T-cell (primary cell): ENCODE data around the gene PDYN. TPM values are rescaled to one million over a fixed set of nuclear protein-coding genes. Genes with fewer than 3 reads are reported as not detected.

Experiments
- ATAC-seq, 4 experiments: fragments of 200-7000 bp in 3 of 4; fragments of 150-1000 bp in 1 of 4; cut with Tn5 transposase; replicated peaks in 1 of 4; 1 replicate in 3 of 4; 2 replicates in 1 of 4; pipeline ENCODE4 v1.10.0; 2021; ENCODE audit warnings: moderate library complexity in 3 of 4, mild to moderate bottlenecking in 2 of 4, moderate number of reproducible peaks in 1 of 4
- CTCF ChIA-PET, 2 donors: fragments of 300-600 bp; sonication (Branson Sonifier 250); formaldehyde crosslinking; loops; one replicate each; lab custom pipeline; 2022; ENCODE audit warnings: antibody characterized with exemption in 2 of 2; lab: Charles Lee
- POLR2A ChIA-PET, 2 donors: fragments of 300-600 bp; sonication (Branson Sonifier 250); formaldehyde crosslinking; loops; one replicate each; lab custom pipeline; 2022; ENCODE audit warnings: antibody characterized with exemption in 2 of 2; lab: Charles Lee
- DNase-seq, 35 experiments: peaks; one replicate each; pipeline versions ENCODE4 v3.0.0 to v3.0.0-alpha.2; 2013 to 2023
- H3K27ac ChIP-seq: one replicate; pipeline ENCODE4 v1.5.1; 2013; ENCODE audit warnings: low read length
- H3K27me3 ChIP-seq, 2 experiments: replicated peaks in 1 of 2; 1 replicate in 1 of 2; 2 replicates in 1 of 2; pipeline versions ENCODE4 v1.6.1 to v1.7.0; 2013; ENCODE audit warnings: low read length in 1 of 2, mixed read lengths in 1 of 2; ENCODE audit not compliant: control insufficient read depth in 2 of 2, insufficient read depth in 2 of 2; ENCODE audit errors: extremely low read depth in 1 of 2
- H3K36me3 ChIP-seq, 2 donors: 1 replicate in 1 of 2; 2 replicates in 1 of 2; pipeline versions ENCODE4 v1.6.1 to v1.7.0; 2013; ENCODE audit warnings: low read length in 1 of 2; ENCODE audit not compliant: control insufficient read depth in 2 of 2, insufficient read depth in 1 of 2; ENCODE audit errors: extremely low read depth in 1 of 2
- H3K4me1 ChIP-seq, 2 experiments: 1 replicate in 1 of 2; 2 replicates in 1 of 2; pipeline versions ENCODE4 v1.6.1 to v1.7.0; 2013; ENCODE audit warnings: low read length in 2 of 2, mixed read lengths in 1 of 2; ENCODE audit not compliant: insufficient read depth in 2 of 2, control insufficient read depth in 1 of 2; ENCODE audit errors: extremely low read depth in 1 of 2
- H3K4me3 ChIP-seq, 2 donors: 1 replicate in 1 of 2; 2 replicates in 1 of 2; pipeline versions ENCODE4 v1.5.1 to v1.7.0; 2013; ENCODE audit warnings: mild to moderate bottlenecking in 2 of 2, low read length in 1 of 2, moderate library complexity in 1 of 2; ENCODE audit not compliant: control insufficient read depth in 1 of 2; ENCODE audit errors: extremely low read depth in 1 of 2
- H3K9me3 ChIP-seq: 2 replicates; pipeline ENCODE4 v1.7.0; 2013
- H3K27ac Mint-ChIP-seq, 2 donors: one replicate each; pipeline ENCODE4 v1.8.0; 2020 to 2021; ENCODE audit warnings: mild to moderate bottlenecking in 2 of 2, mixed read lengths in 2 of 2
- H3K27me3 Mint-ChIP-seq, 2 donors: one replicate each; pipeline ENCODE4 v1.8.0; 2021 to 2022; ENCODE audit warnings: mixed read lengths in 2 of 2
- H3K36me3 Mint-ChIP-seq: one replicate; pipeline ENCODE4 v1.8.0; 2021; ENCODE audit warnings: mixed read lengths
- H3K4me1 Mint-ChIP-seq, 3 donors: one replicate each; pipeline ENCODE4 v1.8.0; 2020 to 2022; ENCODE audit warnings: mixed read lengths in 3 of 3, mild to moderate bottlenecking in 1 of 3
- H3K4me3 Mint-ChIP-seq, 3 donors: one replicate each; pipeline ENCODE4 v1.8.0; 2020 to 2022; ENCODE audit warnings: mild to moderate bottlenecking in 3 of 3, mixed read lengths in 3 of 3, moderate library complexity in 3 of 3
- H3K9me3 Mint-ChIP-seq, 3 donors: one replicate each; pipeline ENCODE4 v1.8.0; 2020 to 2022; ENCODE audit warnings: mixed read lengths in 3 of 3
- WGBS: methylation state at CpG from one replicate; pipeline ENCODE4 v1.1.5; 2013; ENCODE audit warnings: missing lambda C conversion rate; ENCODE audit not compliant: insufficient coverage; 5-methylcytosine and 5-hydroxymethylcytosine counted together
- total RNA-seq, 35 experiments: library from RNA in 6 of 35; stranded (reverse) in 6 of 35; fragments of 120-200 nt in 1 of 35; gene quantifications; one replicate each; pipeline versions ENCODE4 v1.2.1 to v1.2.4 and lab custom pipeline; 2013 to 2026

PDYN gene
- total RNA-seq, 5 donors from 2014 or later (not counting 1 experiment from before 2014, with no cell fraction given) = not detected

GRCh38 chr20:2005831-2006426 is 12.1 kb upstream of the PDYN start:
- H3K4me3 Mint-ChIP-seq = no peak overlapping the region
- no peaks in the 10 kb centered on the region for H3K4me1 ChIP-seq
- H3K36me3 Mint-ChIP-seq = no peaks in the 10 kb centered on the region
- WGBS = 5% methylated on average over 5 of the region's 12 CpGs
- H3K27me3 Mint-ChIP-seq = peaks cover 35 to 40% of the 10 kb centered on the region in 2 donors
- ChIA-PET CTCF (no interaction called here), POLR2A (no interaction called here)
- H3K36me3 ChIP-seq = no peaks in the 10 kb centered on the region
- H3K27ac Mint-ChIP-seq = no peak overlapping the region
- H3K27me3 ChIP-seq = peaks cover 3 to 19% of the 10 kb centered on the region in 2 experiments
- ATAC-seq (no peak), DNase-seq (peak in 32 of 35 experiments; percentile 3 to 69 (median 42))
- no peaks in the 10 kb centered on the region for H3K9me3 ChIP-seq
- H3K4me3 ChIP-seq = no peak overlapping the region
- no peaks in the 10 kb centered on the region for H3K4me1 Mint-ChIP-seq
- no peak overlapping the region for H3K27ac ChIP-seq
- H3K9me3 Mint-ChIP-seq = no peaks in the 10 kb centered on the region

GRCh38 chr20:2005359-2005758 is 11.5 kb upstream of the PDYN start:
- peaks cover 31 to 36% of the 10 kb centered on the region in 2 donors for H3K27me3 Mint-ChIP-seq
- H3K4me1 Mint-ChIP-seq = no peaks in the 10 kb centered on the region
- no peaks in the 10 kb centered on the region for H3K9me3 ChIP-seq
- H3K9me3 Mint-ChIP-seq = no peaks in the 10 kb centered on the region
- DNase-seq = no peak
- ChIA-PET CTCF (no interaction called here), POLR2A (no interaction called here)
- no peaks in the 10 kb centered on the region for H3K4me1 ChIP-seq
- H3K27ac ChIP-seq = no peak overlapping the region
- no peak overlapping the region for H3K4me3 ChIP-seq
- no peaks in the 10 kb centered on the region for H3K36me3 Mint-ChIP-seq
- H3K4me3 Mint-ChIP-seq = no peak overlapping the region
- H3K27me3 ChIP-seq = peaks cover 3 to 19% of the 10 kb centered on the region in 2 experiments
- no peaks in the 10 kb centered on the region for H3K36me3 ChIP-seq
- no peak overlapping the region for H3K27ac Mint-ChIP-seq
- ATAC-seq = no peak
- no CpG with 5 or more reads among the region's 1 CpG for WGBS

- Mint-ChIP-seq H3K36me3 (no peaks in the 10 kb centered on the region), H3K27ac (no peak overlapping the region), H3K4me1 (no peaks in the 10 kb centered on the region), H3K27me3 (peaks cover 25 to 29% of the 10 kb centered on the region in 2 donors), H3K9me3 (no peaks in the 10 kb centered on the region), H3K4me3 (no peak overlapping the region)
- Histone ChIP-seq H3K4me1 (no peaks in the 10 kb centered on the region), H3K4me3 (no peak overlapping the region), H3K27me3 (peaks cover 2 to 19% of the 10 kb centered on the region in 2 experiments), H3K9me3 (no peaks in the 10 kb centered on the region), H3K27ac (no peak overlapping the region), H3K36me3 (no peaks in the 10 kb centered on the region)
- DNase-seq (no peak), ATAC-seq (no peak)
- POLR2A ChIA-PET = no interaction called here
- CTCF ChIA-PET = no interaction called here
- WGBS = no CpG with 5 or more reads among the region's 1 CpG
Observed at GRCh38 chr20:2004171-2004570, 10.3 kb upstream of the PDYN start.

- no peak for ATAC-seq
- CTCF ChIA-PET = no interaction called here
Observed at GRCh38 chr20:2002365-2002764, 8.5 kb upstream of the PDYN start.

GRCh38 chr20:2001119-2001518 is 7.3 kb upstream of the PDYN start:
- no peak for ATAC-seq
- no peak for DNase-seq
- Histone ChIP-seq H3K36me3 (no peaks in the 10 kb centered on the region), H3K27ac (no peak overlapping the region), H3K4me1 (no peaks in the 10 kb centered on the region), H3K9me3 (no peaks in the 10 kb centered on the region), H3K27me3 (peaks cover 0 to 22% of the 10 kb centered on the region in 2 experiments), H3K4me3 (no peak overlapping the region)
- no peak overlapping the region for H3K4me3 Mint-ChIP-seq
- no peaks in the 10 kb centered on the region for H3K4me1 Mint-ChIP-seq
- WGBS = 31% methylated on average over 2 of the region's 3 CpGs
- H3K27ac Mint-ChIP-seq = no peak overlapping the region
- H3K27me3 Mint-ChIP-seq = peaks cover 38 to 40% of the 10 kb centered on the region in 2 donors
- ChIA-PET CTCF (no interaction called here), POLR2A (no interaction called here)
- no peaks in the 10 kb centered on the region for H3K9me3 Mint-ChIP-seq
- H3K36me3 Mint-ChIP-seq = no peaks in the 10 kb centered on the region

More at GRCh38 chr20:2002365-2002764, 8.5 kb upstream of the PDYN start:
- Histone ChIP-seq H3K27me3 (peaks cover 0 to 26% of the 10 kb centered on the region in 2 experiments), H3K4me3 (no peak overlapping the region), H3K27ac (no peak overlapping the region), H3K4me1 (no peaks in the 10 kb centered on the region), H3K9me3 (no peaks in the 10 kb centered on the region), H3K36me3 (no peaks in the 10 kb centered on the region)
- Mint-ChIP-seq H3K27ac (no peak overlapping the region), H3K27me3 (peaks cover 33 to 35% of the 10 kb centered on the region in 2 donors), H3K36me3 (no peaks in the 10 kb centered on the region), H3K4me1 (no peaks in the 10 kb centered on the region), H3K4me3 (no peak overlapping the region), H3K9me3 (no peaks in the 10 kb centered on the region)
- WGBS = 63% methylated on average over 3 of the region's 4 CpGs
- no peak for DNase-seq
- POLR2A ChIA-PET = no interaction called here

- CTCF ChIA-PET = no interaction called here
- no peak overlapping the region for H3K4me3 ChIP-seq
- peaks cover 0 to 19% of the 10 kb centered on the region in 2 experiments for H3K27me3 ChIP-seq
- POLR2A ChIA-PET = no interaction called here
- WGBS = 100% methylated on average over 1 of the region's 6 CpGs
- H3K4me3 Mint-ChIP-seq = no peak overlapping the region
- H3K4me1 Mint-ChIP-seq = no peaks in the 10 kb centered on the region
- no peak overlapping the region for H3K27ac ChIP-seq
- ATAC-seq (no peak), DNase-seq (no peak)
- H3K9me3 Mint-ChIP-seq = no peaks in the 10 kb centered on the region
- H3K9me3 ChIP-seq = no peaks in the 10 kb centered on the region
- no peaks in the 10 kb centered on the region for H3K36me3 ChIP-seq
- no peak overlapping the region for H3K27ac Mint-ChIP-seq
- no peaks in the 10 kb centered on the region for H3K36me3 Mint-ChIP-seq
- H3K27me3 Mint-ChIP-seq = peaks cover 39 to 46% of the 10 kb centered on the region in 2 donors
- no peaks in the 10 kb centered on the region for H3K4me1 ChIP-seq
Observed at GRCh38 chr20:2000285-2000684, 6.4 kb upstream of the PDYN start.
